Retinal pigment epithelial cell (primary cell): ENCODE measurements around the gene MTFR1L.

Experiments
- DNase-seq: peaks from one replicate; pipeline ENCODE4 v3.0.0-alpha.2; 2010; ENCODE audit warnings: low read depth
- H3K4me3 ChIP-seq: 2 replicates; pipeline ENCODE4 v1.5.1; 2011; ENCODE audit warnings: mild to moderate bottlenecking, low read length, control low read depth, moderate library complexity
- CTCF ChIP-seq: conservative IDR thresholded peaks from 2 replicates; pipeline ENCODE4 v1.5.1; 2011; ENCODE audit warnings: low read depth, low read length, control low read depth, inconsistent platforms

Gene MTFR1L

GRCh38 chr1:25877155-25877554 is 57.4 kb downstream of the MTFR1L start:
- no peak for TF ChIP-seq CTCF
- DNase-seq = no peak

GRCh38 chr1:25878690-25879089 is 58.9 kb downstream of the MTFR1L start:
- TF ChIP-seq CTCF = no peak
- DNase-seq = no peak
- H3K4me3 ChIP-seq = no peak overlapping the region

More at GRCh38 chr1:25877155-25877554, 57.4 kb downstream of the MTFR1L start:
- H3K4me3 ChIP-seq = no peak overlapping the region

GRCh38 chr1:25879675-25880074 is 59.9 kb downstream of the MTFR1L start:
- no peak for TF ChIP-seq CTCF
- no peak overlapping the region for H3K4me3 ChIP-seq

DNA sequence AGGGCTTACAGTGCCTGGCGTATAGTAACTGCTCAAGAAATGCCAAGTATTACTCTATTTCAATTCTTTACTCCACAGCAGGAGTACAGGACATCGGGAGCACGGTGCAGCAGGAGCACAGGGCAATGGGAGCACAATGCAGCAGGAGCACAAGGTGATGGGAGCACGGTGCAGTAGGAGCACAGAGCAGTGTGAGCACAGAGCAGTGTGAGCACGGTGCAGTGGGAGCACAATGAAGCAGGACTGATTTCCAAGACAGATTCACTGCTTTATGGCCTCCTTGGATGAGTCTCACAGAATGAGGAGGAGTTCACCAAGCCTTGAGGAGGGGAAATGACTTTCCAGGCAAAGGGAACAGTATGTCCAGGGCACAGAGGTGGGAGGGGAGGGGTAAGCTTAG is 60.8 kb downstream of the MTFR1L start:
- no peak for TF ChIP-seq CTCF
- no peak overlapping the region for H3K4me3 ChIP-seq
- DNase-seq = no peak

More at GRCh38 chr1:25879675-25880074, 59.9 kb downstream of the MTFR1L start:
- no peak for DNase-seq

DNA sequence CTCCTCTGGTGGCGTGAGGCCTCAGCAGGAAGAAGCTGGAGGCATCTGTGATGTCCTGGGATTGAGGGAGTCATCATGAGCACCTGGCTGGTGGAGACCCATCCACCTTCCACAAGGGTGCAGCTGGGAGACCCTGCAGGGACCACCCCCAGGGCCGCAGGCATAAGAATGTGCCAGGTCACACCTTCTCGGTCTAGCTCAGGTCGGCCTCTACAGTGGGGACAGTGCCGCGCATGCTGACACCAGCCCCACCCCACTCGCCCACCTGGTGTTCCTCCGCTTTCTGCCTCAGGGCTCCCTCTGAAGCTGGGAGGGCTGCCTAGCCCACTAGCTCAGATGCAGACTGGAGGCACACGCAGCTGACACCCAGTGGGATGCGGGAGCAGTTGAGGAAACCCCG is 61.5 kb downstream of the MTFR1L start:
- no peak overlapping the region for H3K4me3 ChIP-seq
- DNase-seq = no peak
- TF ChIP-seq CTCF = no peak
